ENCODE results near the gene RFTN1.
"Not testable (repeated sequence)": the region's sequence is repeated elsewhere in the genome, so short reads cannot be mapped to it uniquely, and the experiment has no call there.

The RFTN1 gene

GRCh38 chr3:16319307-16319706 lies 194.2 kb downstream of the RFTN1 start:
- H3K27ac ChIP-seq (ENCODE audit: low read depth, low read length) = no peak overlapping the region
- no peaks in the 10 kb centered on the region for H3K27me3 ChIP-seq (ENCODE audit: control insufficient read depth, insufficient read depth, low read length)
- no peak overlapping the region for H3K9ac ChIP-seq (ENCODE audit: low read length)
- no peak overlapping the region for H3K4me3 ChIP-seq (ENCODE audit: low read length)
- no peaks in the 10 kb centered on the region for H3K4me1 ChIP-seq (ENCODE audit: control insufficient read depth, insufficient read depth, low read length)
- peaks cover 20% of the 10 kb centered on the region for H3K36me3 ChIP-seq (ENCODE audit: control insufficient read depth, insufficient read depth, low read length)

- Histone ChIP-seq H3K4me1 (ENCODE audit: control insufficient read depth, insufficient read depth, low read length) (no peaks in the 10 kb centered on the region), H3K27ac (ENCODE audit: low read depth, low read length) (no peak overlapping the region), H3K9ac (ENCODE audit: low read length) (no peak overlapping the region)
These were observed 195.3 kb downstream of the RFTN1 start for GRCh38 chr3:16318176-16318575.

GRCh38 chr3:16317561-16317945 lies 195.9 kb downstream of the RFTN1 start:
- Histone ChIP-seq H3K4me3 (ENCODE audit: low read length) (no peak overlapping the region), H3K27me3 (ENCODE audit: control insufficient read depth, insufficient read depth, low read length) (no peaks in the 10 kb centered on the region), H3K27ac (ENCODE audit: low read depth, low read length) (no peak overlapping the region), H3K36me3 (ENCODE audit: control insufficient read depth, insufficient read depth, low read length) (peaks cover 21% of the 10 kb centered on the region), H3K9ac (ENCODE audit: low read length) (no peak overlapping the region), H3K4me1 (ENCODE audit: control insufficient read depth, insufficient read depth, low read length) (no peaks in the 10 kb centered on the region)

More at GRCh38 chr3:16318176-16318575, 195.3 kb downstream of the RFTN1 start:
- Histone ChIP-seq H3K36me3 (ENCODE audit: control insufficient read depth, insufficient read depth, low read length) (peaks cover 22% of the 10 kb centered on the region), H3K27me3 (ENCODE audit: control insufficient read depth, insufficient read depth, low read length) (no peaks in the 10 kb centered on the region), H3K4me3 (ENCODE audit: low read length) (no peak overlapping the region)

- Histone ChIP-seq H3K27me3 (ENCODE audit: control insufficient read depth, insufficient read depth, low read length) (no peaks in the 10 kb centered on the region), H3K4me1 (ENCODE audit: control insufficient read depth, insufficient read depth, low read length) (no peaks in the 10 kb centered on the region), H3K9ac (ENCODE audit: low read length) (no peak overlapping the region), H3K27ac (ENCODE audit: low read depth, low read length) (no peak overlapping the region), H3K36me3 (ENCODE audit: control insufficient read depth, insufficient read depth, low read length) (peaks cover 15% of the 10 kb centered on the region), H3K4me3 (ENCODE audit: low read length) (no peak overlapping the region)
These were observed 196.5 kb downstream of the RFTN1 start for GRCh38 chr3:16316847-16317560.

GRCh38 chr3:16316396-16316795 lies 197.1 kb downstream of the RFTN1 start:
- H3K4me1 ChIP-seq (ENCODE audit: control insufficient read depth, insufficient read depth, low read length) = no peaks in the 10 kb centered on the region
- no peaks in the 10 kb centered on the region for H3K27me3 ChIP-seq (ENCODE audit: control insufficient read depth, insufficient read depth, low read length)
- H3K4me3 ChIP-seq (ENCODE audit: low read length) = no peak overlapping the region
- no peak overlapping the region for H3K27ac ChIP-seq (ENCODE audit: low read depth, low read length)
- H3K9ac ChIP-seq (ENCODE audit: low read length) = no peak overlapping the region
- H3K36me3 ChIP-seq (ENCODE audit: control insufficient read depth, insufficient read depth, low read length) = peaks cover 13% of the 10 kb centered on the region

- H3K9ac ChIP-seq (ENCODE audit: low read length) = no peak overlapping the region
- no peak overlapping the region for H3K4me3 ChIP-seq (ENCODE audit: low read length)
- no peaks in the 10 kb centered on the region for H3K4me1 ChIP-seq (ENCODE audit: control insufficient read depth, insufficient read depth, low read length)
- H3K27me3 ChIP-seq (ENCODE audit: control insufficient read depth, insufficient read depth, low read length) = no peaks in the 10 kb centered on the region
- peaks cover 11% of the 10 kb centered on the region for H3K36me3 ChIP-seq (ENCODE audit: control insufficient read depth, insufficient read depth, low read length)
- H3K27ac ChIP-seq (ENCODE audit: low read depth, low read length) = no peak overlapping the region
These were observed 197.9 kb downstream of the RFTN1 start for GRCh38 chr3:16315623-16316022.

- Histone ChIP-seq H3K27me3 (ENCODE audit: control insufficient read depth, insufficient read depth, low read length) (no peaks in the 10 kb centered on the region), H3K9ac (ENCODE audit: low read length) (no peak overlapping the region), H3K36me3 (ENCODE audit: control insufficient read depth, insufficient read depth, low read length) (peaks cover 7% of the 10 kb centered on the region), H3K27ac (ENCODE audit: low read depth, low read length) (no peak overlapping the region), H3K4me1 (ENCODE audit: control insufficient read depth, insufficient read depth, low read length) (no peaks in the 10 kb centered on the region), H3K4me3 (ENCODE audit: low read length) (no peak overlapping the region)
These were observed 199.4 kb downstream of the RFTN1 start for GRCh38 chr3:16313886-16314645.

- Histone ChIP-seq H3K4me3 (ENCODE audit: low read length) (no peak overlapping the region), H3K4me1 (ENCODE audit: control insufficient read depth, insufficient read depth, low read length) (no peaks in the 10 kb centered on the region), H3K27me3 (ENCODE audit: control insufficient read depth, insufficient read depth, low read length) (no peaks in the 10 kb centered on the region), H3K36me3 (ENCODE audit: control insufficient read depth, insufficient read depth, low read length) (peaks cover 7% of the 10 kb centered on the region), H3K9ac (ENCODE audit: low read length) (no peak overlapping the region), H3K27ac (ENCODE audit: low read depth, low read length) (no peak overlapping the region)
These were observed 201.5 kb downstream of the RFTN1 start for GRCh38 chr3:16311960-16312451.

GRCh38 chr3:16310486-16310885 lies 203.0 kb downstream of the RFTN1 start:
- not testable (repeated sequence) for H3K27me3 ChIP-seq (ENCODE audit: control insufficient read depth, insufficient read depth, low read length); H3K9ac ChIP-seq (ENCODE audit: low read length); H3K4me3 ChIP-seq (ENCODE audit: low read length); H3K36me3 ChIP-seq (ENCODE audit: control insufficient read depth, insufficient read depth, low read length); H3K27ac ChIP-seq (ENCODE audit: low read depth, low read length); H3K4me1 ChIP-seq (ENCODE audit: control insufficient read depth, insufficient read depth, low read length)

GRCh38 chr3:16309558-16309957 lies 203.9 kb downstream of the RFTN1 start:
- Histone ChIP-seq H3K4me1 (ENCODE audit: control insufficient read depth, insufficient read depth, low read length) (no peaks in the 10 kb centered on the region), H3K27ac (ENCODE audit: low read depth, low read length) (no peak overlapping the region), H3K27me3 (ENCODE audit: control insufficient read depth, insufficient read depth, low read length) (no peaks in the 10 kb centered on the region), H3K9ac (ENCODE audit: low read length) (no peak overlapping the region), H3K4me3 (ENCODE audit: low read length) (no peak overlapping the region), H3K36me3 (ENCODE audit: control insufficient read depth, insufficient read depth, low read length) (peaks cover 5% of the 10 kb centered on the region)

- H3K27ac ChIP-seq (ENCODE audit: low read depth, low read length) = no peak overlapping the region
- no peak overlapping the region for H3K9ac ChIP-seq (ENCODE audit: low read length)
- no peaks in the 10 kb centered on the region for H3K4me1 ChIP-seq (ENCODE audit: control insufficient read depth, insufficient read depth, low read length)
- H3K27me3 ChIP-seq (ENCODE audit: control insufficient read depth, insufficient read depth, low read length) = no peaks in the 10 kb centered on the region
- H3K36me3 ChIP-seq (ENCODE audit: control insufficient read depth, insufficient read depth, low read length) = peaks cover 5% of the 10 kb centered on the region
- no peak overlapping the region for H3K4me3 ChIP-seq (ENCODE audit: low read length)
These were observed 204.8 kb downstream of the RFTN1 start for GRCh38 chr3:16308727-16309126.

GRCh38 chr3:16307832-16308531 lies 205.5 kb downstream of the RFTN1 start:
- H3K36me3 ChIP-seq (ENCODE audit: control insufficient read depth, insufficient read depth, low read length) = peaks cover 5% of the 10 kb centered on the region
- H3K4me3 ChIP-seq (ENCODE audit: low read length) = no peak overlapping the region
- no peaks in the 10 kb centered on the region for H3K27me3 ChIP-seq (ENCODE audit: control insufficient read depth, insufficient read depth, low read length)
- no peak overlapping the region for H3K27ac ChIP-seq (ENCODE audit: low read depth, low read length)
- H3K9ac ChIP-seq (ENCODE audit: low read length) = no peak overlapping the region
- H3K4me1 ChIP-seq (ENCODE audit: control insufficient read depth, insufficient read depth, low read length) = no peaks in the 10 kb centered on the region

All from rectal smooth muscle tissue (tissue), 1 donor.